Stimulated activated naive CD4-positive, alpha-beta T cell treated with Interleukin-2 at 50 U/mL for 16 hours (primary cell): ENCODE results near the gene MLST8.
A peak's percentile ranks its signal among the peaks of the same experiment; 100 is the strongest.
"Not testable (repeated sequence)": the region's sequence is repeated elsewhere in the genome, so short reads cannot be mapped to it uniquely, and the experiment has no call there.

ENCODE experiments used
- DNase-seq: peaks from one replicate; lab custom pipeline; 2025; lab: John Stamatoyannopoulos, UW

Gene MLST8

DNA sequence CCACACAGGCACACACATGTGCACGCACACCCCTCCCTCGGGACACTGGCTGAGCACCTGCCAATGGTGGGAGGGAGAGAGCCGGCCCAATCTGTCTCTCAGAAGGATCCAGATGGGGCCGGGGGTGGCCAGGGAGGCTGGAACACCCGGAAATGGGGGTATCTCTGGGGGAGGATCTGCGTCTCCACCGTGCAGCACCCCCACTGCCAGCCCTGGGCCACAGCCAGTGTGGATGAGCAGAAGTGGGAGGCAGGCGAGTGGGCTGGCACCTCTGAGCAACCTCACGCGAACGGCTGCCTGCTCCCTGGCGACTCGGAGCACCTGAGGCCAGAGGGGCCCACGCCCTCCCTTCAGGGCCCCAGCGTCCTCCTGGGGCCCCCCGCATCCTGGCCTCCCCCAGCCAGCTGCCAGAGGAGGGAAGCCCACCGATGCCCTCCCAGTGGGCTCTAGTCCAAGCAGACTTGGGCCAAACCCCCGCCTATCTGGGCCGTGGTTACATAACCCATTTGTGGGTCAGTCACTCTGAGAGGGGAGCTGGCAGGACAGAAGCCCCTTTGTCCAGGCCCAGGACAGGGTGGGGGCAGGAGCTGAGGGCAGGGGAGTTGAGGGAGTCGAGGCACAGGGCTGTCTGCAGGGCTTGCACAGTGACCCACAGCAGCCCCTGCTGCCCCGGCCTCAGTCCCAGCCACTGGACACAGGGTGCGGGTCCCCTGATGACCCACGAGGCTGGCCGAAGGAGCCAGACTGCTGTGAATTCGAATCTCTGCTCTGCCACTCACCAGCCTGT, 14.4 kb upstream of the MLST8 start:
- DNase-seq = no peak

DNA sequence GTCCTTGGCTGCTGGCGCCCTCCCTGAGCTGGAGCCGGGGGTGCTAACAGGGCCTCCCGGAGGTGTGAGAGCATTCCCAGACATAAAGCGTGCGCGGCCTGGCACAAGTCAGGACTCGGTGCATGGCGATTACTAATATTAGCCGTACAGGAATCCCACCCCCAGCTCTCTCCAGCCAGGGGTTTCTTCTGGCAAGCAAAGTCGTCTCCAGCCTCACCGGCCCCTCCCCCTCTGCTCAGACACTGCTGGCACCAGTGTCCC, 13.9 kb upstream of the MLST8 start:
- no peak for DNase-seq

DNA sequence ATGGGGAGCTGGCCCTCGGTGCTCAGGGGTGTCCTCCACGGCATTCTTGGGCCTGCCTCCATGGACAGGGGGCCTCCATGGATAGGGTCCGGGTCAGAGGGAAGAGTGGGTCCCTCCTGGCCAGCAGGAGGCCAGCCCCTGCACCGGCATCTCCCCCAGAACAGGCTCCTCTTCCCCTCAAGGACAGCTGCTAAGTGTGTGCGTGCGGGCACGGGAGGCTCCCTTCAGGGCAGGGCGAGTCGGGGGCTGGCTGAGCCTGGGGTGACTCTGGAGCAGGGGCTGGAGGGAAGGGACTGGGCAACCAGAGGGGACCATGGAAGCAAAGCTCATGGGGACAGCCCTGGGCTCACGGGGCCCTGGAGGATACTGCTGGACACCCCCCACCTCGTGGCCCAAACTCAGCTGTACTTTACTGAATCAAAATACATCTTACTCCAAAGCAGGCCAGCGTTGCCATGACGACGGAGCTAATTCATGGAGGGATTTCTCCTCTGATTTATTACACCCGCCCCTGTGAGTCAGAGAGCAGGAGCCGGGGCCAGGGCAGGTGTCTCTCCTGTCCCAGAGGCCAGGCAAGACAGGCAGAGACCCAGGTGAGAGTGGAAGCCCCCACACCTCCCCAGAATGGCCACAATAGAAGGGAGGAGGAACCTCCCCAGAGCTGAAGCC, 11.0 kb upstream of the MLST8 start:
- no peak for DNase-seq

DNA sequence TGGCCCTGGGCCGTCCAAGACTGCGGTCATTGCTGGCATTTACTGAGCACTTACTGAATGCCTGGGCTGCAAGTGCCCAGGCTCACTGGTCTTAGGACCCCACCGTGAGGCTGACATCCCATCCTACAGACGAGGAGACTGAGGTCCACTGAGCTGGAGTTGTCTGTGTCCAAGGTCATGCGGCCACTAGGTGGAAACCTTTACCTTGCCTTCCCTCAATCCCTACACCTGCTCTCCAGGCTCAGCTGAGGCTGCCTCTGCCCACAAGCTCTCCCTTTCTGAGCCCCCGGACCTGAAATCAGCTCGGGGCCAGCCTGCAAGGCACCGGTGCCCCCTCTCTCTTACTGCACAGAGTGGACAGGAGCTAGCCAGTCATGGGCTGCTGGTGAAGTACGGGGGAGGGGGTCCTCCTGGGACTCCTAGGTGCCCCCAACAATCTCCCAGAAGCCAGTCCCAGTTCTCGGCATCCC, 10.4 kb upstream of the MLST8 start:
- DNase-seq = peak; percentile 15

DNA sequence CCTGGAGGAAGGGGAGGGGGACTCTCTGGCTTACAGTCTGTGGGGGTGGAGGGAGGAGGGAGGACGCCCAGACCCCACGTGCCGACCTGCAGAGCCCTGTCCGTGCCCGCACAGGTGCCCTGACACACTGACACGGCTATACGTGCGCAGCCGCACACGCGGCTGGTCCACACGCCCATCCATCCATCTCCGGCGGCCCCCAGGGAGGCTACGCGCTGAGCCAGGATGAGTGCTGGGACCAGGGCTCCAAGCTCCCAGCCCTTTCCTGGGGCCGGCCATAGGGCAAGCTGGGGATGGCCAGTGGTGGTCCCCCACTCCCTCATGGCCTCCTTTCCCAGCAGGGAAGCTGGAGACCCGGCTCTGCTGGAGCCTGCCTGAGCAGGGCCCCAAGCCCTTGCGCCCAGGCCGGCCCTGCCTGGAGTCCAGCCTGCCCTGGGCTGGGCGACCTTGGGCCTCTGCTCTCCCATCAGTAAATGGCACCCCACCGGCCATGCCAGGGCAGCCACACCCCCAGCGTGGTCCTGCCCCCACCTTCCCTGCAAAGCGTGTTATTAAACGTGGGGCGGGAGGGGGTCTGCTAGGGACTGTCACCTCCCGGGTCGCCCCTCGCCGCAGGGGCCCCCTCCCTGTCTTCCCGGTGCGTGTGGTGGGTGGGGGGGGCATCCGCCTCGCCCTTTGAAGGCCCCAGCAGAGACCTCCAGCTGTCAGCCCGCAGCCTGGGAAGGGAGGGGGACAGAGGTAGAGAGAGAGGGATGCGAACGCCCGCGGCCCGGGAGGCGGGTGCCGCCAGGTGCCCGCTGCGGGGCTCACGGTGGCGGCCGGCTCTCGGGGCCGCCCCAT, 9.7 kb upstream of the MLST8 start:
- no peak for DNase-seq

DNA sequence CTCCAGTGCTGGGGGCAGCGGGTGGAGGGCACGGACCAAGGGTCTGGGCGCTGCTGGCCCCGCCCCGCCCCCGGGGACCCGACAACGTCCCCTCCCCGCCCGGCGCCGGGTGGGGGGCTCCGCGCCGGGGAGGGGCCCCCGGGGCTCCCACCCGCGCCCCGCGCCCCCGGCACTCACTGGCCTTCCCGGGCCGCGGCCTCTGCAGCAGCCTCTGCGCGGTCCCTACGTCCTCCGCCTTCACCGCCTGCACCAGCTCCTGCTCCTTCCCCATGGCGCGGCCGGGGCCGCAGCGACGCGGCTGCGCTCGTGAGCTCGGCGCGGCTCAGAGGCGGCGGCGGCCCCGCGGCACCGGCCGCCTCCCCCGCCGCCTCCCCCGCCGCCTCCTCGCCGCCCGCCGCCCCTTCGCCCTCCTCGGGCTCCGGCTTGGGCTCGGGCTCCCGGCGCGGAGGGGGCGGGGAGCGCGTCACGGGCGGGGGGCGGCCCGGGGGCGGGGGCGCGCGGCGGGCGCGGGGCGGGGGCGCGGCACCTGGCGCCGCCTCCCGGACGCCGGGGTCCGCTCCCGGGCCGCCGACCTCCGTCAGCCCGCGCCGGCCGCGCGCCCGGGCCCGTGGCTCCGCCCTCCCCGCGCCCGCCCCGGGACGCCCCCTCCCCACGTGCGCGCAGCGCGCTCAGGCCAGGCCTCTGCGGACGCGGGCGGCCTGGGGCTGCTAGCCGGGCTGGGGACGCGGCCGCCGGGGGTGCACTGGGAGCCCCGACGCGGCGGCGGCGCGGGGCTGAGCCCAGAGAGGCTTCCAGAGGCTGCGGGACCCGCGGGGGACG, 8.9 kb upstream of the MLST8 start, which contains the start of gene CASKIN1:
Gene CASKIN1, minus strand, starts transcription at position 444 of the 819 bp plus-strand sequence. Its CDS starts 173 bp downstream, at position 271.
- no peak for DNase-seq

DNA sequence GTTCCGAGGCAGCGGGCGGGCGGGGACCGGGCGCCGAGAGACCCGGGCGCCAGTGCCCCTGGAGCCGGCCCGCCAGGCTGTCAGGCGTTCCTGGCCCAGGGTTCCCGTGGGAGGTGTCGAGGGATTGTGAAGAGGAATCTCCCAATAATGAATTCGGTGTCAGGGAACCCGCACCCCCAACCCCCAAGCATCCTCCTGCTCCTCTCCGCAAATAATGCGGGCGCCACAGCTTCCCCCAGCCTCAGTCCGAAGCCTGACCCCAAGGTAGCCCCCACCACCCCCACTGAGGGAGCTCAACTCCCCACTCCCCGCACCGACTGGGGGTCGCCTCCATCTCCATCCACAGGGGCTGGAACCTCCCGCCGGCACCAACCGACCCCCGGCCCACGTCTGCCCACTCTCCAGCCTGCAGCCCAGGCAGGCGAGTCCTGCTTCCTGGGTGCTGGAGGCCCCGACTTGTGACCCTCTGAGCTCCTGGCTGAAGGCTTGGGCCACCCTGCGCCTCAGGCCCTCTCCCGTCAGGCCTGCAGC, 8.2 kb upstream of the MLST8 start:
- no peak for DNase-seq

DNA sequence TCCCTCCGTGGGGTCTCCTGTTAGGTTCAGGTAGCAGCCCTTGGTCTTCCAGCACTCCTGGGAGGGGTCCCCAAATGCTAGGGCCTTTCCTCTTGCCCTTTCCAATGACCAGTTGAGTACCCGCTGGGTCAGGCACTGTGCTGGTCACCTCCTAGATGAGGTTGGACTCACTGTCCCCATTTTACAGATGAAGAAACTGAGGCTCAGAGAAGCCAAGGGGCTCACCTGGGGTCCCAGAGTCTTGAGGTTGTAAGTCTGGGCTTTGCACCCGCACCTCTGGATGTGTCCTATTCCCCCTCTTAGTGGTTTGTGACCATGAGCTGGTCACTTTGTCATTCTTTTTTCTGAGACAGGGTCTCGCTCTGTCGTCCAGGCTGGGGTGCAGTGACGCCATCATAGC, 7.5 kb upstream of the MLST8 start:
- no peak for DNase-seq

DNA sequence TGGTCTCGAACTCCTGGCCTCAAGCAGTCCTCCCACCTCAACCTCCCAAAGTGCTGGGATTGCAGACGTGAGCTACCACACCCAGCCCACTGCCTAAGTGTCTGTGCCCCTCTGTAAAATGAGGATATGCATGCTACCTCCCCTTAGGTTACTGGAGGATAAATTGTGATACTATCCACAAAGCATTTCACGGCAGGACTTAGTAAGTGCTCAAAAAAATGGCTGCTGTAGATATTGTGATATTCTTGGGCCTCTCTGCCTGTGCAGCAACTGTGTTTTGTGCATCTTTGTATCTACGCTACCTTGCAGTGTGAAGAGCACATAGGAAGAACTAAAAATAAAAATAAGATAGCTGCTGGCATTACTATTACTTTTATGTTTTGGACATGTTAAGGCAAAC, 7.0 kb upstream of the MLST8 start:
- DNase-seq = no peak

DNA sequence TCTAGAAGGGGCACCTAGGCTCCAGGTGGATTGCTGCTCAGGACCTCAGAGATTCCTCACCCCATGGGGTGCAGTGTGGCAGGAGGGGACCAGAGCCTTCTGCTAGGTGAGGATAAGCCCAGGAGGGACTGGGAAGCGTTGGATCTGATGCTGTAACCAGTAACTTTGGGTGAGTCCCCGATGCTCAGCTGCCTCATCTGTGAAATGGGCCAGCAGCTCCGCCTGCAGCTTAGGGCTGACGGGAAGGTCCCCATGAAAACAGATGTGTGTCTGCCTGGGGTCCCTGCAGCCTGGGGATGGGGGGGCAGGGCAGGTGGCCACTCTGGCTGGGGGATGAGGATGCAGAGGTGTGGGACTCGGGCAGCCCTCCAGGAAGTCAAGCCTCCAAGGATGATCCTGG, 6.2 kb upstream of the MLST8 start:
- no peak for DNase-seq

DNA sequence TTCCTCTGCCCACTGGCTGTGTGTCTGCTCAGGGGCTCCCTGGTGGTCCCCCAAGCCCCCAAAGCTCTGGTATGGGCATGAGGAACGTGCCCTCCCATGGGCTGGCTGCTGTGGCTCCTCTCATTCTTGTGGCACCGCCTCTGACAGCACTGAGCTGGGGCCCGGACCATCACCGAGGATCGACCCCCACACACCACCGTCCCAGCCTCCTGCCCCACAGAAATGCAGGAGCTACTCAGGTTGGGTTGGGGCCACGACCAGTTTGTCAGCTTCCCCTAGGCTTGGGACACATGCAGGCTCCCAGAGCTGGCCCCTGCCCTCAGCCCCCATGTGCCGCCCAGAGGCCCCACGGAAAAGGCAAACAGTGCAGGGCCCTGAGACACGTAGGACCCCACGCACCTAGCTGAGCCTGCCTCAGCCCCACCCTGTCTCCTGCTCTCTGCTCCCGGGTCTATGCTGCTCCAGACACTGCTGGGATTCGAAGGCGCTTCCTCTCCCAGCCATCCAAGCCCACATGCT, 5.6 kb upstream of the MLST8 start:
- no peak for DNase-seq

DNA sequence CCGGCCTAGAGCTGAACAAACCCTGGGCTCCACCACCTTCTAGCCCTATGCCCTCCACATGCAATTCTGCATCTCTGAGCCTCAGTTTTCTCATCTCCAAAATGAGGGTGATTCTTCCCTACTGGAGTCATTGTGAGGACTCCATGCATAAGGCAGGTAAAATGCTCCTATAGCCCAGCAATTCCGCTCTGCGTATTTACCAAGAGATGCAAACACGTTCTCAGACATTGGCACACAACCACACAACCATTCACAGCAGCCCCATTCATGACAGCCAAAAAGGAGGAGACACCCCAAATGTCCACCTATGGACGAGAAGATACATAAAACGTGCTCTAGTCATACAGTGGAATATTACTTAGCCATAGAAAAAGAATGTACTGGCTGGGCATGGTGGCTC, 4.9 kb upstream of the MLST8 start:
- DNase-seq = no peak

DNA sequence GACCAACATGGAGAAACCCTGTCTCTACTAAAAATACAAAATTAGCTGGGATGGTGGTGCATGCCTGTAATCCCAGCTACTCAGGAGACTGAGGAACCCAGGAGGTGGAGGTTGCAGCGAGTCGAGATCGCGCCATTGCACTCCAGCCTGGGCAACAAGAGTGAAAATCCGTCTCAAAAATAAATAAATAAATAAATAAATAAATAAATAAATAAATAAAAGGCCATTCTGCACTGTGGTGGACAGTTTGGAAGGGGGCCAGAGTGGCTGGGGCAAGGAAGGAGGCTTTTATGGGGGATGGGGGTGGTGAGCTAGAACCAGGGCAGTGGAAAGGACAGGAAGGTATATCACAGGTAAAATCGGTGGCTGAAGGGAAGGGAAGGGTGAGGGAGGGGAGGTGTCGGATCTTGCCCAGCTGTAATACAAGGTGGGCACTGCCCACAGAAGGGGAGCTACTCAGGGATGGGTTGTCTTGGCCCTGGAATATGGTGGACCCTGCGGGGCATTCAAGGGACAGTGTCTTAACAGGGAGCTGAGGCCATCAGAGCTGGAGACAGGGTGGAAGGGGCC, 2.0 kb upstream of the MLST8 start:
- DNase-seq = not testable (repeated sequence)

DNA sequence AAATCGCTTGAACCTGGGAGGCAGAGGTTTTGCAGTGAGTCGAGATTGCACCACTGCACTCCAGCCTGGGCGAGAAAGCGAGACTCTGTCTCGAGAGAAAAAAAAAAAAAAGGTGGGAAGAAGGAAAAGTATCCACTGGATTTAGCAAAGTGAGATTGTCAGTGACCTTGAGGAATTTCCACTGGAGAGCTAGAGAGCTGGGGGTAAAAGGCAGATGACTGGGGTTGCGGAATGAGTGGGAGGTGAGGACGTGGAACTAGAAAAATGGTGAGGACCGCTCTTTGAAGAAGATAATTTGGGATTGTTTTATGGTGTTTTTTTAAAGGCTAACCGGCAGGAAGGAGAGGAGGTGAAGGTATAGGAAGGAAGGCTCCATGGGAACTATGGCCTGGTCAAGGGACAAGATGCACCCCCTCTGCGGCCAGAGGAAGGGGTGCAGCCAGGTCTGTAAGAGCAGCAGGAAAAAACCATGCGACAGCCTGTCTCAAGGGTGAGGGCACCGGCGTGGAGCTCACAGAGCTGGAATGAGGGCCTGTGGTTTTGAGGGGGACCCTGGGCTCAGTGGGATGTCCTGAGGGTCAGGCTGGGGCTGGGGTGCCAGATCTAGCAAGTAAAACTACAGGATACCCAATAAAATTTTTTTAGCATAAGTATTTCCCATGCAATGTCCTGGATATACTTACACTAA, 694 bp upstream of the MLST8 start:
- DNase-seq = no peak

DNA sequence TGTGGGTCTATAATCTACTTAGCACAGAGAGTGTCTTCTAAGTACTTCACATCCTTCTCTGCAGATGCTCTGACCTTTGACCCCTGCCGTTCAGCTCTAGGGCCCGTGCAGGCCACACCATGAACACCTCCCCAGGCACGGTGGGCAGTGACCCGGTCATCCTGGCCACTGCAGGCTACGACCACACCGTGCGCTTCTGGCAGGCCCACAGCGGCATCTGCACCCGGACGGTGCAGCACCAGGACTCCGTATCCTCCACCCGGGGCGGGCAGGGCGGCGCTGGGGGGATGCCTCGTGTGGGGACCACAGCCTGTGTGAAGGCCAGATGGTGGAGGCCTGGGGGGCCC, 686 bp downstream of the MLST8 start:
- DNase-seq = no peak

DNA sequence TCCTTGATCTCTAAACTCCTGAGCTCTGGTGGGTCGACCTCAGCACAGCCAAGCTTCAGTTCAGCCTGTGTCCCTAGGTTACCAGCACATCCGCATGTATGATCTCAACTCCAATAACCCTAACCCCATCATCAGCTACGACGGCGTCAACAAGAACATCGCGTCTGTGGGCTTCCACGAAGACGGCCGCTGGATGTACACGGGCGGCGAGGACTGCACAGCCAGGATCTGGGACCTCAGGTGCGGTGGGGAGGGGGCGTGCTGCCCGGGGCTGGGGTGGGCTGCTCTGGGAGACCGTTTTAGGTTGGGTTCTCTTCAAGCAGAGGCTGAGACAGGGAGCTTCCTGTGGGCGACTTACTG, 1.1 kb downstream of the MLST8 start:
- DNase-seq = no peak

DNA sequence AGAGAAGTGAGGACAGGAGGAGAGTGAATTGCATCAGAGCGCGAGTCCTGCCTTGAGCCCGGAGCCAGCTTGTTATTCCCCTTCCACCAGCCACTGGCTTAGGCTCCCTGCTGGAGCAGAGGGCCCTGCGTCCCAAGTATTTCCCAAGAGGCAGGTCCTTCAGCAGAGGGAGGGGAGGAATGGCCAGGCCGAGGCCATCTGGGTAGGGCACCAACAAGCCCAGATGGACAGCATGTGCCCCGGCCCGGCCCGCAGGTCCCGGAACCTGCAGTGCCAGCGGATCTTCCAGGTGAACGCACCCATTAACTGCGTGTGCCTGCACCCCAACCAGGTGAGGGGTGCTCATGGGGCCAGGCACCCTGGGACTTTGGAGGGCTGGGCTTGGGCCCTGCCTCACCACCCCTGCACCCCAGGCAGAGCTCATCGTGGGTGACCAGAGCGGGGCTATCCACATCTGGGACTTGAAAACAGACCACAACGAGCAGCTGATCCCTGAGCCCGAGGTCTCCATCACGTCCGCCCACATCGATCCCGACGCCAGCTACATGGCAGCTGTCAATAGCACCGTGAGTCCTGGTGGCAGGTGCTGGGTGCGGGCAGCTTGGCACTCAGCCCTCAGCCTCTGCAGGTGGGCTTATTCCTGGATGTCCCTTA, 1.7 kb downstream of the MLST8 start:
- no peak for DNase-seq

DNA sequence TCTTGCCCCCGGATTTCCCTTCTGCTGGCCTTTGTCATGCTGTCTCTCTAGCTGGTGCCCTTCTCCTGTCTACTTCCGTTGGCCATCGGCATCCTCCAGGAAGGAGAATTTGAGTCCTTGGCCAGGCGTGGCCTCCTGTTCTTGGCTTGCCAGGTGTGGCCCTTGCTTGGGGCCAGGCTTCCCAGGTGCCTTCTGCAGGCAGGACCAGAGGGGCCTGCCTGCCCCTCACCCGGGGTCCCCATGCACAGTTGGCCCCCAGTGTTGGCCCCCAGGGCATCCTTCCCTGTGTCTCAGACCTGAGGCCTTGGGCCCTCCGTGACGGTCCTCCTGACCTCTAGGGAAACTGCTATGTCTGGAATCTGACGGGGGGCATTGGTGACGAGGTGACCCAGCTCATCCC, 2.6 kb downstream of the MLST8 start:
- DNase-seq = no peak

DNA sequence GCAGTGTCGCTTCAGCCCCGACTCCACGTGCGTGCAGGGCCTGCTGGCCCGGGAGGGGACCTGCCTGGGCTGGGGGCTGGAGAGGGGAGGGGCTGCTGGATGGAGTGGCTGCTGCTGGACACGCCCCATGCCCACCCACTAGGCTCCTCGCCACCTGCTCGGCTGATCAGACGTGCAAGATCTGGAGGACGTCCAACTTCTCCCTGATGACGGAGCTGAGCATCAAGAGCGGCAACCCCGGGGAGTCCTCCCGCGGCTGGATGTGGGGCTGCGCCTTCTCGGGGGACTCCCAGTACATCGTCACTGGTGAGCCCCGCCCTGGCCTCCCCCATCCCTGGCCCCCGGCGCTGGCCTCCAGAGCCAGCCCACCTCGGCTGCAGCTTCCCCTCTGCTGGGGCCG, 3.1 kb downstream of the MLST8 start:
- DNase-seq = no peak

DNA sequence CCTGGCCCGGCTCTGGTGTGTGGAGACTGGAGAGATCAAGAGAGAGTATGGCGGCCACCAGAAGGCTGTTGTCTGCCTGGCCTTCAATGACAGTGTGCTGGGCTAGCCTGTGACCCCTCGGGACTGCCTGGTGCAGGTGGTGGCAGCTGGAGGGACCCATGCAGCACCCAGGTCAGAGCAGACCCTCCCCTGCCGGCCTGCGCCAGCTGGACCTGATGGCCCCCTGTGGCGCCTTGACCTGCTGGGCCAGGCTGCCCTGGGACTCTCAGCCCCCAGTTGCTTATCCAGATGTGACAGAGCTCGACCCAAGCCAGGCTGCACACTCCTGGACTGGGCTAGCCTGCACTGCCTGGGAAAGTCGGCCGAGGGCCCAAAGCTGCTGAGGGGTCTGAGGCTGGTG, 3.5 kb downstream of the MLST8 start:
- no peak for DNase-seq
